Parathyroid adenoma (tissue), 2 donors: ENCODE measurements around the gene MTCH2.

ENCODE experiments used
- H2AFZ ChIP-seq: fragments of 300-600 bp; sonication (generic); one replicate; pipeline ENCODE4 v1.7.0; 2017; ENCODE audit warnings: antibody characterized with exemption, mild to moderate bottlenecking
- H3K27ac ChIP-seq: fragments of 300-600 bp; sonication (generic); one replicate; pipeline ENCODE4 v1.7.0; 2017
- H3K27me3 ChIP-seq: fragments of 300-600 bp; sonication (generic); one replicate; pipeline ENCODE4 v1.7.0; 2017; ENCODE audit warnings: low read length; ENCODE audit not compliant: control insufficient read depth, insufficient read depth
- H3K36me3 ChIP-seq: fragments of 300-600 bp; sonication (generic); one replicate; pipeline ENCODE4 v1.7.0; 2017; ENCODE audit warnings: low read length; ENCODE audit not compliant: control insufficient read depth, insufficient read depth
- H3K4me1 ChIP-seq: fragments of 300-600 bp; sonication (generic); one replicate; pipeline ENCODE4 v1.7.0; 2017; ENCODE audit warnings: control low read depth
- H3K4me2 ChIP-seq: fragments of 300-600 bp; sonication (generic); one replicate; pipeline ENCODE4 v1.7.0; 2017; ENCODE audit warnings: low read length
- H3K4me3 ChIP-seq: fragments of 300-600 bp; sonication (generic); one replicate; pipeline ENCODE4 v1.7.0; 2017; ENCODE audit warnings: low read depth, low read length
- H3K79me2 ChIP-seq: fragments of 300-600 bp; sonication (generic); one replicate; pipeline ENCODE4 v1.7.0; 2017; ENCODE audit warnings: control low read depth
- H3K9ac ChIP-seq: fragments of 300-600 bp; sonication (generic); one replicate; pipeline ENCODE4 v1.7.0; 2017; ENCODE audit warnings: mild to moderate bottlenecking
- H3K9me3 ChIP-seq: fragments of 300-600 bp; sonication (generic); one replicate; pipeline ENCODE4 v1.7.0; 2017; ENCODE audit warnings: low read length; ENCODE audit not compliant: control insufficient read depth
- CTCF ChIP-seq: fragments of 300-600 bp; sonication (generic); IDR thresholded peaks from one replicate; pipeline ENCODE4 v1.7.0; 2017; ENCODE audit warnings: antibody characterized with exemption, mild to moderate bottlenecking
- donor health status: primary hyperparathyroidism.

Gene MTCH2

DNA sequence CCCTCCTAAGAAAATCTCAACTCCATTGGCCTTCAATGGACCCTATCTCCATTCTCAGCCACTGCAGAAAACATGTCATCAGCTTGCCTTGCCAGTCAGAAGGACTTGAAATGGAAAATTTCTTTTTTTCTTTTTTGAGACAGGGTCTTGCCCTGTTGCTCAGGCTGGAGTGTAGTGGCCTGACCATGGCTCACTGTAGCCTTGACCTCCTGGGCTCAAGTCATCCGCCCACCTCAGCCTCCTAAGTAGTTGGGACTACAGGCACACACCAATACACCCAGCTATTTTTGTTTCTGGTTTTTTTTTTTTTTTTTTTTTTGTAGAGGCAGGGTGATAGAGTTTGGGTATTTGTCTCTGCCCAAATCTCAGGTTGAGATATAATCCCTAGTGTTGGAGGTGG is 43.8 kb upstream of the MTCH2 start:
- Histone ChIP-seq H3K4me1 (no peaks in the 10 kb centered on the region), H3K9ac (no peak overlapping the region), H3K4me2 (no peak overlapping the region), H3K27me3 (no peaks in the 10 kb centered on the region), H3K4me3 (no peak overlapping the region), H2AFZ (no peak overlapping the region), H3K9me3 (no peaks in the 10 kb centered on the region), H3K27ac (no peak overlapping the region), H3K36me3 (no peaks in the 10 kb centered on the region), H3K79me2 (no peaks in the 10 kb centered on the region)
- TF ChIP-seq CTCF = no peak

- no peak overlapping the region for H3K27ac ChIP-seq
- H3K79me2 ChIP-seq = no peaks in the 10 kb centered on the region
- H3K27me3 ChIP-seq = no peaks in the 10 kb centered on the region
- H3K9ac ChIP-seq = no peak overlapping the region
- TF ChIP-seq CTCF = no peak
- no peak overlapping the region for H2AFZ ChIP-seq
- no peak overlapping the region for H3K4me3 ChIP-seq
- H3K9me3 ChIP-seq = no peaks in the 10 kb centered on the region
- H3K36me3 ChIP-seq = no peaks in the 10 kb centered on the region
- H3K4me2 ChIP-seq = no peak overlapping the region
- H3K4me1 ChIP-seq = no peaks in the 10 kb centered on the region
Observed at GRCh38 chr11:47675851-47676250, 33.5 kb upstream of the MTCH2 start.

DNA sequence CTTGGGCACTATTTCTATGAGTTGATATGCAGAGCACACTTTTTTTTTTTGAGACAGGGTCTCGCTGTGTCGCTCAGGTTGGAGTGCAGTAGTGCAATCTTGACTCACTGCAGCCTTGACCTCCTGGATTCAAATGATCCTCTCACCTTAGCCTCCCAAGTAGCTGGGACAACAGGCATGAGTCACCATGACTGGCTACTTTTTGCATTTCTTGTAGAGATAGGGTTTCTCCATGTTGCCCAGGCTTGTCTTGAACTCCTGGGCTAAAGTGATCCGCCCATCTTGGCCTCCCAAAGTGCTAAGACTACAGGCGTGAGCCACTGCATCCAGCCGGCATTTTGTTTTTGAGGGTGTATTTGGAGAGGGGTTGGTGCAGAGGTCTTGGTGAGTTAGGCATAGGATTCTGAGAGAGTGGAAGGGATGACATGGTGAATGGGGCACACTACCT is 29.9 kb upstream of the MTCH2 start:
- H3K27me3 ChIP-seq = no peaks in the 10 kb centered on the region
- H3K79me2 ChIP-seq = no peaks in the 10 kb centered on the region
- no peak for TF ChIP-seq CTCF
- H3K4me1 ChIP-seq = no peaks in the 10 kb centered on the region
- H3K9ac ChIP-seq = no peak overlapping the region
- H3K9me3 ChIP-seq = no peaks in the 10 kb centered on the region
- H3K36me3 ChIP-seq = no peaks in the 10 kb centered on the region
- no peak overlapping the region for H3K4me3 ChIP-seq
- no peak overlapping the region for H3K4me2 ChIP-seq
- no peak overlapping the region for H2AFZ ChIP-seq
- H3K27ac ChIP-seq = no peak overlapping the region

DNA sequence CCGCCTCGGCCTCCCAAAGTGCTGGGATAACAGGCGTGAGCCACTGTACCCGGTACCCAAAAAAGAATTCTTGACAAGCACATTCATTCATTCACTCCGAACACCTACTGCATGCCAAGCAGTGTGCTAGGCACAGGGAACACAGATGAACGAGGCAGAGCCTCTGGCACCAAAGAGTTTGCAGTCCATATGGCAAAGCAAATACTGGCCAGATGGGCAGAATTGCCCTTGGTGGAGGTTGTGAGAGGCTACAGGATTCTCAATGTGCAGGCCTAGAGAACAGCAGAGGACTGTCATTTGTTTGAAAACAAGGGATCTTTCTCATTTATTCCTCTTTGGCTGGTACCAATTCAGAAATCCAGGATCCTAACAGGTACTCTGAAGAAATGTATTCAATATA is 27.5 kb upstream of the MTCH2 start:
- Histone ChIP-seq H3K4me3 (no peak overlapping the region), H3K4me2 (no peak overlapping the region), H2AFZ (no peak overlapping the region), H3K27me3 (no peaks in the 10 kb centered on the region), H3K9ac (no peak overlapping the region), H3K4me1 (no peaks in the 10 kb centered on the region), H3K79me2 (no peaks in the 10 kb centered on the region), H3K36me3 (no peaks in the 10 kb centered on the region), H3K27ac (no peak overlapping the region), H3K9me3 (no peaks in the 10 kb centered on the region)
- TF ChIP-seq CTCF = no peak

GRCh38 chr11:47668665-47669064 is 26.3 kb upstream of the MTCH2 start:
- H3K9ac ChIP-seq = no peak overlapping the region
- H3K4me1 ChIP-seq = no peaks in the 10 kb centered on the region
- no peaks in the 10 kb centered on the region for H3K36me3 ChIP-seq
- no peak overlapping the region for H2AFZ ChIP-seq
- H3K79me2 ChIP-seq = no peaks in the 10 kb centered on the region
- H3K4me2 ChIP-seq = no peak overlapping the region
- no peak for TF ChIP-seq CTCF
- H3K9me3 ChIP-seq = no peaks in the 10 kb centered on the region
- no peak overlapping the region for H3K4me3 ChIP-seq
- H3K27ac ChIP-seq = no peak overlapping the region
- H3K27me3 ChIP-seq = no peaks in the 10 kb centered on the region
